ENCODE results near the gene MPV17.
A peak's percentile ranks its signal among the peaks of the same experiment; 100 is the strongest.
"Not testable (repeated sequence)": the region's sequence is repeated elsewhere in the genome, so short reads cannot be mapped to it uniquely, and the experiment has no call there.

Gene MPV17

DNA sequence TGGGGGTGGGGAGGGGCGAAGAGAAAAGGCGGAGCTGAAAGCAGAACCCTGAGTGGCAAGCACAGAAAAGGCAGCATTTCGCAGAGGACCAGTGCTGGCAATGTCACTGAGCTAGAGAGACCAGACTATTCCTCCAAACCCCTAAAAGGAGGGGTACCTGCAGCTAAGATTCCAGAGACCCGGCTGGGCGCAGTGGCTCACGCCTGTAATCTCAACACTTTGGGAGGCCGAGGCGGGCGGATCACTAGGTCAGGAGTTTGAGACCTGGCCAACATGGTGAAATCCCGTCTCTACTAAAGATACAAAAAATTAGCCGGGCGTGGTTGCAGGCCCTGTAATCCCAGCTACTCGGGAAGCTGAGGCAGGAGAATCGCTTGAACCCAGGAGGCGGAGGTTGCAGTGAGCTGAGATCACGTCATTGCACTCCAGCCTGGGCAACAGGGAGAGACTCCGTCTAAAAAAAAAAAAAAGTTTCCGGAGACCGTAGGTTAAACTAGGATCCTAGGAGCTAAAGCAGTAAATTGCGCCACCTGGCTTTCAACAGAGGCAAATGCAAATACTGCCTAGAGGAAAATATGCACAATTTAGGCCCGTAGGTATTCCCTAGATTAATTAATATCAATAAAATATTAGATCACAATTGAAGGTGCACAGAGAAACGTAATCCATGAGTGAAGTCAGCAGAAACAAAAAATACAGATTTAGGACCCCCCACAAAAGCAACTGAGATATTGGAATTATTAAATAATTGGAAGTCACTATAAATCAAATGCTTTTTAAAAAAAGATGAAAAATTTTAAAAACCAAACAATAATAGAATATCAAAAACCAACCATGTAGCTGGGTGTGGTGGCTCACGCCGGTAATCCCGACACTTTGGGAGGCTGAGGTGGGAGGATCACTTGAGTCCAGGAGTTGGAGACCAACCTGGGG, 19.5 kb downstream of the MPV17 start:
- Histone ChIP-seq H3K27ac (replicated peaks) (no peak overlapping the region), H3K4me3 (replicated peaks; ENCODE audit: insufficient read depth, low read length) (peak overlapping the region; percentile 23), H3K27me3 (ENCODE audit: insufficient read depth, poor library complexity, severe bottlenecking) (peaks cover 12% of the 10 kb centered on the region)
- TF ChIP-seq, protein P1, sequence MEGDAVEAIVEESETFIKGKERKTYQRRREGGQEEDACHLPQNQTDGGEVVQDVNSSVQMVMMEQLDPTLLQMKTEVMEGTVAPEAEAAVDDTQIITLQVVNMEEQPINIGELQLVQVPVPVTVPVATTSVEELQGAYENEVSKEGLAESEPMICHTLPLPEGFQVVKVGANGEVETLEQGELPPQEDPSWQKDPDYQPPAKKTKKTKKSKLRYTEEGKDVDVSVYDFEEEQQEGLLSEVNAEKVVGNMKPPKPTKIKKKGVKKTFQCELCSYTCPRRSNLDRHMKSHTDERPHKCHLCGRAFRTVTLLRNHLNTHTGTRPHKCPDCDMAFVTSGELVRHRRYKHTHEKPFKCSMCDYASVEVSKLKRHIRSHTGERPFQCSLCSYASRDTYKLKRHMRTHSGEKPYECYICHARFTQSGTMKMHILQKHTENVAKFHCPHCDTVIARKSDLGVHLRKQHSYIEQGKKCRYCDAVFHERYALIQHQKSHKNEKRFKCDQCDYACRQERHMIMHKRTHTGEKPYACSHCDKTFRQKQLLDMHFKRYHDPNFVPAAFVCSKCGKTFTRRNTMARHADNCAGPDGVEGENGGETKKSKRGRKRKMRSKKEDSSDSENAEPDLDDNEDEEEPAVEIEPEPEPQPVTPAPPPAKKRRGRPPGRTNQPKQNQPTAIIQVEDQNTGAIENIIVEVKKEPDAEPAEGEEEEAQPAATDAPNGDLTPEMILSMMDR (IDR thresholded peaks at IDR 0.05; ENCODE audit: insufficient read depth, low read length), result peak; percentile 74
- TF ChIP-seq SPI1 (IDR thresholded peaks at IDR 0.05; ENCODE audit: borderline replicate concordance, low read depth) (no peak), POLR2AphosphoS5 (IDR thresholded peaks at IDR 0.05; ENCODE audit: low read depth) (no peak), GABPA (IDR thresholded peaks at IDR 0.05; ENCODE audit: low read depth) (no peak)
- TF ChIP-seq, protein P2, sequence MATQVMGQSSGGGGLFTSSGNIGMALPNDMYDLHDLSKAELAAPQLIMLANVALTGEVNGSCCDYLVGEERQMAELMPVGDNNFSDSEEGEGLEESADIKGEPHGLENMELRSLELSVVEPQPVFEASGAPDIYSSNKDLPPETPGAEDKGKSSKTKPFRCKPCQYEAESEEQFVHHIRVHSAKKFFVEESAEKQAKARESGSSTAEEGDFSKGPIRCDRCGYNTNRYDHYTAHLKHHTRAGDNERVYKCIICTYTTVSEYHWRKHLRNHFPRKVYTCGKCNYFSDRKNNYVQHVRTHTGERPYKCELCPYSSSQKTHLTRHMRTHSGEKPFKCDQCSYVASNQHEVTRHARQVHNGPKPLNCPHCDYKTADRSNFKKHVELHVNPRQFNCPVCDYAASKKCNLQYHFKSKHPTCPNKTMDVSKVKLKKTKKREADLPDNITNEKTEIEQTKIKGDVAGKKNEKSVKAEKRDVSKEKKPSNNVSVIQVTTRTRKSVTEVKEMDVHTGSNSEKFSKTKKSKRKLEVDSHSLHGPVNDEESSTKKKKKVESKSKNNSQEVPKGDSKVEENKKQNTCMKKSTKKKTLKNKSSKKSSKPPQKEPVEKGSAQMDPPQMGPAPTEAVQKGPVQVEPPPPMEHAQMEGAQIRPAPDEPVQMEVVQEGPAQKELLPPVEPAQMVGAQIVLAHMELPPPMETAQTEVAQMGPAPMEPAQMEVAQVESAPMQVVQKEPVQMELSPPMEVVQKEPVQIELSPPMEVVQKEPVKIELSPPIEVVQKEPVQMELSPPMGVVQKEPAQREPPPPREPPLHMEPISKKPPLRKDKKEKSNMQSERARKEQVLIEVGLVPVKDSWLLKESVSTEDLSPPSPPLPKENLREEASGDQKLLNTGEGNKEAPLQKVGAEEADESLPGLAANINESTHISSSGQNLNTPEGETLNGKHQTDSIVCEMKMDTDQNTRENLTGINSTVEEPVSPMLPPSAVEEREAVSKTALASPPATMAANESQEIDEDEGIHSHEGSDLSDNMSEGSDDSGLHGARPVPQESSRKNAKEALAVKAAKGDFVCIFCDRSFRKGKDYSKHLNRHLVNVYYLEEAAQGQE (IDR thresholded peaks at IDR 0.05; ENCODE audit: insufficient replicate concordance, low read depth), result no peak
- DNase-seq (ENCODE audit: low read depth in 1 of 2, low spot score in 1 of 2), result peak; percentile 60 to 74

DNA sequence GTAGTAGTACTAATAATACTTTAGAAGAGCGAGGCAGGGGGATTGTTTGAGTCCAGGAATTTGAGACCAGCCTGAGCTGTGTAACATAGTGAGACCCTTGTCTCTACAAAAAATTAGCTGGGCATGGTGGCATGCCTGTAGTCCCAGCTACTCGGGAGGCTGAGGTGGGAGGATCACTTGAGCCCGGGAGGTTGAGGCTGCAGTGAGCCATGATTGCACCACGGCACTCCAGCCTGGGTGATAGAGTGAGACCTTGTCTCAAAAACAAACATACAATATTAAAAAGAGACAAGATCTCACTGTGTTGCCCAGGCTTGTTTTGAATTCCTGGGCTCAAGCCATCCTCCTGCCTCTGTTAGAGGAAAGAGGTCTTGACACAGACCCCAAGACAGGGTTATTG, 22.3 kb downstream of the MPV17 start:
- H3K27me3 ChIP-seq (ENCODE audit: insufficient read depth, poor library complexity, severe bottlenecking); H3K4me3 ChIP-seq (replicated peaks; ENCODE audit: insufficient read depth, low read length); H3K27ac ChIP-seq (replicated peaks); DNase-seq (ENCODE audit: low read depth in 1 of 2, low spot score in 1 of 2): not testable (repeated sequence)

DNA sequence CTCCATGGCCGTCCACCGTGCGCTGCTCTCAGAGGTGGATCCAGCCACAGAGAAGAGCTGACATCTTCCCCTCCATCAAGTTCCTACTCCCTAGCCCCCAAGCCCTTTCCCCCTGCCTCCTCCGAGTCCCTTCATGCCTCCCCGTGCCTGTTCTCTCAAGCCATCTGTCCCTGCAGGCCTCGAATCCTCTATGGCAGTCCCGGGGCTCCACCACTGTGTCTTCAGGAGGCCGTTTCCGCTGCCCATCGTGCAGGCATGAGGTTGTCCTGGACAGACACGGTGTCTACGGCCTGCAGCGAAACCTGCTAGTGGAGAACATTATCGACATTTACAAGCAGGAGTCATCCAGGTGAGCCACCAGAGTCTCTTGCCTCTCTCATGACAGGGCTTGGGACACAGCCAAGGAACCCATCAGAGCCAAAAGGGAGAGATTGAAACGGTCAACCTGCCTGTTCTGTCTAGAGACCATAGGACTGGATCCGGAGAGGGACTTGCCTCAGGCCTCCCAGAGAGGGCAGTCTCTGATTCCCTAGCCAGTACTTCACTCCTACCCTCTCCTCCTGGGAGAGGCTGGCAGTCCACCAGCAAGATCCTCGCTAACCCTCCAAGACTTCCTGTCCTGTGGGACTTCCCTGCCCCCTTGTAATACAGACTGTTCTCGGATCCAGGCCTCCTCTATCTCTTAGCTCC, 24.4 kb downstream of the MPV17 start:
- DNase-seq (ENCODE audit: low read depth in 1 of 2, low spot score in 1 of 2), result no peak
- no peak overlapping the region for H3K27ac ChIP-seq (replicated peaks)
- H3K27me3 ChIP-seq (ENCODE audit: insufficient read depth, poor library complexity, severe bottlenecking), result no peaks in the 10 kb centered on the region
- TF ChIP-seq SPI1 (IDR thresholded peaks at IDR 0.05; ENCODE audit: borderline replicate concordance, low read depth) (no peak), POLR2AphosphoS5 (IDR thresholded peaks at IDR 0.05; ENCODE audit: low read depth) (no peak), GABPA (IDR thresholded peaks at IDR 0.05; ENCODE audit: low read depth) (no peak)
- TF ChIP-seq, protein P1 (IDR thresholded peaks at IDR 0.05; ENCODE audit: insufficient read depth, low read length), result no peak
- TF ChIP-seq, protein P2 (IDR thresholded peaks at IDR 0.05; ENCODE audit: insufficient replicate concordance, low read depth), result no peak
- H3K4me3 ChIP-seq (replicated peaks; ENCODE audit: insufficient read depth, low read length), result no peak overlapping the region

DNA sequence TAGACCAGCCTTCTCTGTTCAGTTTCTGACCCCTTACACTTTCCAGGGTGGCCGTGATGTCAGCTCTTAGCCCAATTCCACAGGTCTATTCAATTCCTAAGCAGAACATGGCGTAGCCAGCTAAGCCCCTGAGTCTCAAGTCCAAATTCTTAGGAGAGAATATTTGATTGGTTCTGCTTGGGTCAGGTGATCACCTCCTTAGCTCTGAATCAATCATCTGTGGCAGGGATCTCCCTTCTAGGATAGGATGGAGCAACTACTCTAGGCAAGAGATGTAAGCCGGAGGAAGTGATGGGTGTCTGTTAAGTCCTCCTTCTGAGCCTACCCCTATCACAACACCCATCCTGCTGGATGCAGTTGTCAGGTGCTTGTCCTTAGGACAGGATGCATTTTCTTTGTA, 25.7 kb downstream of the MPV17 start:
- TF ChIP-seq SPI1 (IDR thresholded peaks at IDR 0.05; ENCODE audit: borderline replicate concordance, low read depth) (no peak), GABPA (IDR thresholded peaks at IDR 0.05; ENCODE audit: low read depth) (no peak), POLR2AphosphoS5 (IDR thresholded peaks at IDR 0.05; ENCODE audit: low read depth) (no peak)
- TF ChIP-seq, protein P1 (IDR thresholded peaks at IDR 0.05; ENCODE audit: insufficient read depth, low read length), result no peak
- TF ChIP-seq, protein P2 (IDR thresholded peaks at IDR 0.05; ENCODE audit: insufficient replicate concordance, low read depth), result no peak
- no peaks in the 10 kb centered on the region for H3K27me3 ChIP-seq (ENCODE audit: insufficient read depth, poor library complexity, severe bottlenecking)
- no peak overlapping the region for H3K27ac ChIP-seq (replicated peaks)
- no peak overlapping the region for H3K4me3 ChIP-seq (replicated peaks; ENCODE audit: insufficient read depth, low read length)
- no peak for DNase-seq (ENCODE audit: low read depth in 1 of 2, low spot score in 1 of 2)

All from HL-60 (cell line).